H1 (cell line): Measurements from ENCODE around the gene UGT1A8. TPM values are rescaled to one million over a fixed set of nuclear protein-coding genes. Genes with fewer than 3 reads are reported as not detected.

ENCODE experiments used
- CTCF ChIA-PET: fragments of 300-600 bp; sonication (Branson Sonifier 250); formaldehyde crosslinking; loops from one replicate; lab custom pipeline; 2021; ENCODE audit not compliant: partially characterized antibody; lab: Charles Lee
- POLR2A ChIA-PET: fragments of 300-600 bp; sonication (Branson Sonifier 250); formaldehyde crosslinking; loops from one replicate; lab custom pipeline; 2021; ENCODE audit warnings: inconsistent platforms; ENCODE audit not compliant: partially characterized antibody; lab: Charles Lee
- DNase-seq, 2 experiments: peaks; one replicate each; pipeline versions ENCODE4 v3.0.0 to v3.0.0-alpha.2; 2010 to 2022; ENCODE audit warnings: low spot score in 2 of 2, low read depth in 1 of 2, mixed read lengths in 1 of 2
- FAIRE-seq: peaks from 2 replicates; lab custom pipeline; 2011; peaks lifted over from hg19 to GRCh38; lab: Jason Lieb, UNC
- H2AFZ ChIP-seq: 2 replicates; pipeline ENCODE4 v1.8.1; 2012; ENCODE audit warnings: low read length, inconsistent platforms
- H2AK5ac ChIP-seq: 2 replicates; pipeline ENCODE4 v1.6.1; 2013; ENCODE audit warnings: low read depth, low read length
- H2BK120ac ChIP-seq: replicated peaks from 2 replicates; pipeline ENCODE3; 2013; ENCODE audit warnings: low read depth, low read length, inconsistent platforms
- H2BK12ac ChIP-seq: 2 replicates; pipeline ENCODE4 v1.6.1; 2013; ENCODE audit warnings: low read depth, low read length
- H2BK15ac ChIP-seq: 2 replicates; pipeline ENCODE4 v1.6.1; 2013; ENCODE audit warnings: low read length
- H2BK20ac ChIP-seq: 2 replicates; pipeline ENCODE4 v1.6.1; 2013; ENCODE audit warnings: low read length
- H2BK5ac ChIP-seq: 2 replicates; pipeline ENCODE4 v1.6.1; 2013; ENCODE audit warnings: low read depth, low read length
- H3K14ac ChIP-seq: 2 replicates; pipeline ENCODE4 v1.6.1; 2013; ENCODE audit warnings: inconsistent platforms; ENCODE audit not compliant: insufficient read length
- H3K18ac ChIP-seq: 2 replicates; pipeline ENCODE4 v1.6.1; 2013; ENCODE audit warnings: low read length; ENCODE audit errors: extremely low read depth
- H3K23ac ChIP-seq: 2 replicates; pipeline ENCODE4 v1.6.1; 2013; ENCODE audit warnings: inconsistent platforms; ENCODE audit not compliant: insufficient read length
- H3K23me2 ChIP-seq: 2 replicates; pipeline ENCODE4 v1.6.1; 2013; ENCODE audit warnings: low read depth, low read length
- H3K27ac ChIP-seq: 2 replicates; pipeline ENCODE4 v1.6.1; 2011; ENCODE audit warnings: low read depth, low read length, inconsistent platforms
- H3K27me3 ChIP-seq, 4 experiments: replicated peaks in 1 of 4; 1 replicate in 1 of 4; 2 replicates in 3 of 4; pipeline versions ENCODE4 v1.6.1 to v1.8.1; 2011 to 2013; ENCODE audit warnings: low read length in 3 of 4, mild to moderate bottlenecking in 3 of 4, inconsistent platforms in 2 of 4, mixed read lengths in 2 of 4, moderate library complexity in 1 of 4; ENCODE audit not compliant: control insufficient read depth in 3 of 4, insufficient read depth in 3 of 4; ENCODE audit errors: extremely low read depth in 1 of 4
- H3K36me3 ChIP-seq, 4 experiments: 2 replicates each; pipeline versions ENCODE4 v1.6.1 to v1.8.1; 2011 to 2013; ENCODE audit warnings: mild to moderate bottlenecking in 4 of 4, low read length in 3 of 4, moderate library complexity in 2 of 4, control low read depth in 1 of 4, inconsistent platforms in 1 of 4; ENCODE audit not compliant: insufficient read depth in 4 of 4, control insufficient read depth in 2 of 4
- H3K4ac ChIP-seq: replicated peaks from 2 replicates; pipeline ENCODE3; 2013; ENCODE audit warnings: low read length, low read depth, mixed read lengths, inconsistent platforms; ENCODE audit not compliant: insufficient read length
- H3K4me1 ChIP-seq, 4 experiments: replicated peaks in 1 of 4; 1 replicate in 1 of 4; 2 replicates in 3 of 4; pipeline versions ENCODE4 v1.6.1 to v1.8.1; 2011 to 2013; ENCODE audit warnings: low read length in 3 of 4, inconsistent platforms in 2 of 4, mixed read lengths in 1 of 4; ENCODE audit not compliant: insufficient read depth in 4 of 4, control insufficient read depth in 3 of 4
- H3K4me2 ChIP-seq, 2 experiments: 2 replicates each; pipeline versions ENCODE4 v1.6.1 to v1.8.1; 2011 to 2013; ENCODE audit warnings: low read depth in 2 of 2, low read length in 2 of 2, control low read depth in 1 of 2, inconsistent platforms in 1 of 2, mild to moderate bottlenecking in 1 of 2; ENCODE audit not compliant: insufficient read depth in 1 of 2
- H3K4me3 ChIP-seq, 4 experiments: fragments of 200-600, 300-600 bp in 1 of 4; sonication (generic), shearing (Covaris generic), sonication (Bioruptor Twin) in 1 of 4; 2 replicates each; pipeline versions ENCODE4 v1.5.1 to v1.8.1; 2011 to 2016; ENCODE audit warnings: low read length in 4 of 4, low read depth in 3 of 4, control low read depth in 2 of 4, inconsistent platforms in 2 of 4, mild to moderate bottlenecking in 2 of 4, mixed read lengths in 1 of 4, moderate library complexity in 1 of 4; ENCODE audit not compliant: insufficient read depth in 2 of 4; ENCODE audit errors: extremely low read depth in 1 of 4
- H3K56ac ChIP-seq: replicated peaks from 2 replicates; pipeline ENCODE3; 2013; ENCODE audit warnings: low read depth, mild to moderate bottlenecking, mixed read lengths, low read length, inconsistent platforms; ENCODE audit not compliant: insufficient read length
- H3K79me1 ChIP-seq: 2 replicates; pipeline ENCODE4 v1.6.1; 2013; ENCODE audit warnings: low read depth, low read length, control low read depth
- H3K79me2 ChIP-seq, 2 experiments: 2 replicates each; pipeline versions ENCODE4 v1.6.1 to v1.8.1; 2012 to 2013; ENCODE audit warnings: low read length in 2 of 2, mild to moderate bottlenecking in 2 of 2, inconsistent platforms in 1 of 2; ENCODE audit not compliant: insufficient read depth in 2 of 2, control insufficient read depth in 1 of 2
- H3K9ac ChIP-seq, 4 experiments: replicated peaks in 1 of 4; 1 replicate in 1 of 4; 2 replicates in 3 of 4; pipeline versions ENCODE4 v1.6.1 to v1.8.1; 2011 to 2013; ENCODE audit warnings: low read depth in 3 of 4, low read length in 3 of 4, control low read depth in 2 of 4, mild to moderate bottlenecking in 2 of 4, moderate library complexity in 2 of 4, inconsistent platforms in 1 of 4; ENCODE audit errors: extremely low read depth in 1 of 4
- H3K9me3 ChIP-seq, 2 experiments: 2 replicates each; pipeline versions ENCODE4 v1.6.1 to v1.8.1; 2012 to 2013; ENCODE audit warnings: mild to moderate bottlenecking in 2 of 2, moderate library complexity in 2 of 2, control low read depth in 1 of 2, inconsistent platforms in 1 of 2, low read depth in 1 of 2, low read length in 1 of 2, mixed read lengths in 1 of 2; ENCODE audit not compliant: insufficient read depth in 2 of 2
- H4K20me1 ChIP-seq, 2 experiments: replicated peaks in 1 of 2; 2 replicates each; pipeline versions ENCODE3 to v1.8.1; 2011 to 2013; ENCODE audit warnings: inconsistent platforms in 2 of 2, low read length in 2 of 2, mild to moderate bottlenecking in 1 of 2; ENCODE audit not compliant: insufficient read depth in 2 of 2, control insufficient read depth in 1 of 2
- H4K5ac ChIP-seq: 2 replicates; pipeline ENCODE4 v1.6.1; 2013; ENCODE audit warnings: low read length, low read depth, mixed read lengths, inconsistent platforms; ENCODE audit not compliant: insufficient read length
- H4K8ac ChIP-seq: 2 replicates; pipeline ENCODE4 v1.8.0; 2013; ENCODE audit warnings: mild to moderate bottlenecking, moderate library complexity, low read length, inconsistent platforms; ENCODE audit not compliant: insufficient read depth; ENCODE audit errors: extremely low read depth
- H4K91ac ChIP-seq: replicated peaks from 2 replicates; pipeline ENCODE3; 2013; ENCODE audit warnings: low read length, mixed read lengths, inconsistent platforms; ENCODE audit not compliant: insufficient read length
- GABPA ChIP-seq: IDR thresholded peaks from 2 replicates; pipeline ENCODE4 v1.6.1; 2011; ENCODE audit warnings: mild to moderate bottlenecking, low read length, moderate library complexity, borderline replicate concordance; ENCODE audit not compliant: insufficient read depth
- WGBS, 2 experiments: shearing (Covaris generic) in 1 of 2; methylation state at CpG; one replicate each; pipeline versions ENCODE4 v1.1.6 to v1.1.7; 2013 to 2015; ENCODE audit warnings: low lambda C conversion rate in 2 of 2, mixed read lengths in 2 of 2, inconsistent platforms in 1 of 2, low coverage in 1 of 2, missing lambda C conversion rate in 1 of 2; ENCODE audit not compliant: insufficient replicate concordance in 2 of 2, insufficient coverage in 1 of 2, insufficient read length in 1 of 2; ENCODE audit errors: extremely low coverage in 1 of 2, missing lambda C conversion rate in 1 of 2; 5-methylcytosine and 5-hydroxymethylcytosine counted together
- polyA plus RNA-seq, 7 experiments: library from polyadenylated mRNA; depleted of rRNA in 3 of 7; stranded (reverse) in 5 of 7; unstranded in 2 of 7; fragments of >200 nt in 5 of 7; fragments of 200-250 nt in 2 of 7; gene quantifications; 1 replicate in 5 of 7; 2 replicates in 1 of 7; 4 replicates in 1 of 7; pipeline versions ENCODE4 v1.2.1 to v1.2.3, GENCODE V29; 2011 to 2013; ENCODE audit warnings: missing spikeins in 2 of 7, mixed read lengths in 2 of 7
- total RNA-seq: library from RNA; stranded (reverse); fragmentation: NEBNext Ultra II Directional; extraction: Animal tissue kit (Norgen Biotek cat#: 25700); gene quantifications from 2 replicates; pipeline ENCODE4 v1.2.1, GENCODE V29; 2021

The UGT1A8 gene
- total and polyA plus RNA-seq, 2 of the 8 experiments (the other 6 are each of a cell fraction or from before 2014, with no cell fraction given), result not detected

GRCh38 chr2:233650981-233651380 lies 33.5 kb downstream of the UGT1A8 start:
- H4K5ac ChIP-seq, result no peak overlapping the region
- ChIA-PET POLR2A (no interaction called here), CTCF (no interaction called here)
- no peaks in the 10 kb centered on the region for H3K4me1 ChIP-seq
- H3K27ac ChIP-seq, result no peak overlapping the region
- no peak overlapping the region for H4K91ac ChIP-seq
- H3K56ac ChIP-seq, result no peak overlapping the region
- H3K27me3 ChIP-seq, result no peaks in the 10 kb centered on the region
- WGBS, 2 experiments, result 87% methylated on average over 4 of the region's 4 CpGs; no CpG with 5 or more reads in 1 of the 2 experiments
- H3K4me3 ChIP-seq, result no peak overlapping the region
- DNase-seq (no peak), FAIRE-seq (no peak)
- no peak overlapping the region for H2BK5ac ChIP-seq
- H3K9ac ChIP-seq, result no peak overlapping the region
- H3K23ac ChIP-seq, result no peak overlapping the region
- peaks cover 5 to 11% of the 10 kb centered on the region in 2 experiments; a peak in 3 of 4 replicates for H3K9me3 ChIP-seq
- H3K79me2 ChIP-seq, result no peaks in the 10 kb centered on the region
- H3K4me2 ChIP-seq, result no peak overlapping the region
- H2AFZ ChIP-seq, result no peak overlapping the region
- H4K8ac ChIP-seq, result no peak overlapping the region
- no peak overlapping the region for H2BK20ac ChIP-seq
- no peaks in the 10 kb centered on the region for H4K20me1 ChIP-seq
- H3K79me1 ChIP-seq, result no peaks in the 10 kb centered on the region
- no peak overlapping the region for H3K18ac ChIP-seq
- TF ChIP-seq GABPA, result no peak
- no peak overlapping the region for H2BK12ac ChIP-seq
- H2AK5ac ChIP-seq, result no peak overlapping the region
- H3K36me3 ChIP-seq, result no peaks in the 10 kb centered on the region
- H2BK15ac ChIP-seq, result no peak overlapping the region
- no peak overlapping the region for H2BK120ac ChIP-seq
- no peak overlapping the region for H3K4ac ChIP-seq
- H3K23me2 ChIP-seq, result no peaks in the 10 kb centered on the region
- no peak overlapping the region for H3K14ac ChIP-seq
